Liver (tissue), 9 donors: Measurements from ENCODE around the gene AMD1. TPM values are rescaled to one million over a fixed set of nuclear protein-coding genes. Genes with fewer than 3 reads are reported as not detected.

Experiments
- DNase-seq: peaks from one replicate; pipeline ENCODE4 v3.0.0-alpha.2; 2017; ENCODE audit warnings: low spot score
- H3K27ac ChIP-seq, 2 donors: one replicate each; pipeline ENCODE4 v1.7.0; 2013; ENCODE audit warnings: inconsistent platforms in 2 of 2, low read length in 2 of 2, control low read depth in 1 of 2, low read depth in 1 of 2, mild to moderate bottlenecking in 1 of 2
- H3K27me3 ChIP-seq, 4 donors: one replicate each; pipeline versions ENCODE4 v1.6.1 to v1.7.0; 2013; ENCODE audit warnings: low read length in 3 of 4, inconsistent platforms in 1 of 4, mild to moderate bottlenecking in 1 of 4, moderate library complexity in 1 of 4; ENCODE audit not compliant: control insufficient read depth in 4 of 4, insufficient read depth in 4 of 4
- H3K36me3 ChIP-seq, 4 donors: one replicate each; pipeline versions ENCODE4 v1.6.1 to v1.7.0; 2013; ENCODE audit warnings: low read length in 3 of 4, mild to moderate bottlenecking in 3 of 4, low read depth in 1 of 4, moderate library complexity in 1 of 4; ENCODE audit not compliant: control insufficient read depth in 4 of 4, insufficient read depth in 3 of 4
- H3K4me1 ChIP-seq, 4 donors: one replicate each; pipeline versions ENCODE4 v1.6.1 to v1.7.0; 2013; ENCODE audit warnings: low read length in 3 of 4, mild to moderate bottlenecking in 3 of 4, moderate library complexity in 1 of 4; ENCODE audit not compliant: control insufficient read depth in 4 of 4, insufficient read depth in 4 of 4
- H3K4me3 ChIP-seq, 3 donors: one replicate each; pipeline versions ENCODE4 v1.6.1 to v1.7.0; 2013; ENCODE audit warnings: low read length in 3 of 3, control low read depth in 1 of 3, low read depth in 1 of 3, mild to moderate bottlenecking in 1 of 3
- H3K9ac ChIP-seq, 2 donors: one replicate each; pipeline ENCODE4 v1.7.0; 2013; ENCODE audit warnings: low read length in 2 of 2, mild to moderate bottlenecking in 2 of 2, moderate library complexity in 2 of 2, control low read depth in 1 of 2, low read depth in 1 of 2
- H3K9me3 ChIP-seq, 4 donors: one replicate each; pipeline versions ENCODE4 v1.6.1 to v1.7.0; 2013; ENCODE audit warnings: low read length in 3 of 4; ENCODE audit not compliant: control insufficient read depth in 4 of 4
- EGR1 ChIP-seq, 2 donors: IDR thresholded peaks; 2 replicates each; pipeline ENCODE4 v1.6.1; 2016 to 2018; ENCODE audit warnings: antibody characterized with exemption in 2 of 2, low read depth in 2 of 2
- FOXA1 ChIP-seq: IDR thresholded peaks from 2 replicates; pipeline ENCODE4 v1.6.1; 2016; ENCODE audit warnings: antibody characterized with exemption
- GABPA ChIP-seq, 2 donors: IDR thresholded peaks in 1 of 2; conservative IDR thresholded peaks in 1 of 2; 2 replicates each; pipeline ENCODE4 v1.6.1; 2016; ENCODE audit warnings: antibody characterized with exemption in 2 of 2, mild to moderate bottlenecking in 1 of 2, moderate library complexity in 1 of 2
- HNF4G ChIP-seq: IDR thresholded peaks from 2 replicates; pipeline ENCODE4 v1.6.1; 2016; ENCODE audit warnings: antibody characterized with exemption
- JUND ChIP-seq, 2 donors: IDR thresholded peaks; 2 replicates each; pipeline ENCODE4 v1.6.1; 2016; ENCODE audit warnings: antibody characterized with exemption in 2 of 2
- NR2F2 ChIP-seq: IDR thresholded peaks from 2 replicates; pipeline ENCODE4 v1.6.1; 2016; ENCODE audit warnings: antibody characterized with exemption
- RAD21 ChIP-seq, 2 donors: IDR thresholded peaks; 2 replicates each; pipeline ENCODE4 v1.6.1; 2016; ENCODE audit warnings: antibody characterized with exemption in 2 of 2, mild to moderate bottlenecking in 2 of 2
- SP1 ChIP-seq: IDR thresholded peaks from 2 replicates; pipeline ENCODE4 v1.6.1; 2018; ENCODE audit warnings: antibody characterized with exemption, mild to moderate bottlenecking
- TAF1 ChIP-seq: conservative IDR thresholded peaks from 2 replicates; pipeline ENCODE4 v1.6.1; 2016; ENCODE audit warnings: antibody characterized with exemption, mild to moderate bottlenecking
- YY1 ChIP-seq: IDR thresholded peaks from 2 replicates; pipeline ENCODE4 v1.6.1; 2016; ENCODE audit warnings: antibody characterized with exemption, mild to moderate bottlenecking
- ZBTB33 ChIP-seq: IDR thresholded peaks from 2 replicates; pipeline ENCODE4 v1.6.1; 2016; ENCODE audit warnings: antibody characterized with exemption
- WGBS: extraction: QIAGEN DNeasy Blood & Tissue Kit; methylation state at CpG from one replicate; pipeline ENCODE4 v1.1.7; 2013; 5-methylcytosine and 5-hydroxymethylcytosine counted together
- polyA plus RNA-seq, 2 donors: library from polyadenylated mRNA; stranded (reverse) in 1 of 2; unstranded in 1 of 2; fragments of 200-250 nt in 1 of 2; fragments of >200 nt in 1 of 2; fragmentation: Nextera tagmentation in 1 of 2; extraction: Ambion mirVana in 1 of 2; gene quantifications; one replicate each; pipeline versions ENCODE4 v1.2.1 to v1.2.3, GENCODE V29; 2013 to 2015
- total RNA-seq, 2 donors: library from RNA; depleted of rRNA; stranded (reverse); fragments of >200 nt; gene quantifications; one replicate each; pipeline ENCODE4 v1.2.3, GENCODE V29; 2014
- TF ChIP-seq, protein P1 (sequence below): fragments of 150-350 bp; IDR thresholded peaks from 2 replicates; pipeline ENCODE4 v1.5.1; 2017; ENCODE audit warnings: improper control_type of control experiment, low read depth, low read length; ENCODE audit not compliant: missing input control
- TF ChIP-seq, protein P2 (sequence below): IDR thresholded peaks from 2 replicates; pipeline ENCODE4 v1.6.1; 2016; ENCODE audit warnings: antibody characterized with exemption
- TF ChIP-seq, protein P3 (sequence below): IDR thresholded peaks from 2 replicates; pipeline ENCODE4 v1.6.1; 2016; ENCODE audit warnings: antibody characterized with exemption
- donor health status: healthy.
- donor health status: healthy.
- donor health status: healthy.
- donor health status: healthy.
- donor health status: healthy.

Gene AMD1
- total and polyA plus RNA-seq, 4 donors = 14.5 to 46.4 (median 32.7) TPM

GRCh38 chr6:110881546-110882273 is 7.1 kb downstream of the AMD1 start:
- DNase-seq = no peak
- Histone ChIP-seq H3K27ac (no peak overlapping the region), H3K27me3 (no peaks in the 10 kb centered on the region), H3K36me3 (no peaks in the 10 kb centered on the region), H3K4me3 (no peak overlapping the region), H3K9ac (no peak overlapping the region), H3K9me3 (no peaks in the 10 kb centered on the region), H3K4me1 (peaks cover 22 to 41% (median 27%) of the 10 kb centered on the region in 4 donors)
- TF ChIP-seq, protein P1, sequence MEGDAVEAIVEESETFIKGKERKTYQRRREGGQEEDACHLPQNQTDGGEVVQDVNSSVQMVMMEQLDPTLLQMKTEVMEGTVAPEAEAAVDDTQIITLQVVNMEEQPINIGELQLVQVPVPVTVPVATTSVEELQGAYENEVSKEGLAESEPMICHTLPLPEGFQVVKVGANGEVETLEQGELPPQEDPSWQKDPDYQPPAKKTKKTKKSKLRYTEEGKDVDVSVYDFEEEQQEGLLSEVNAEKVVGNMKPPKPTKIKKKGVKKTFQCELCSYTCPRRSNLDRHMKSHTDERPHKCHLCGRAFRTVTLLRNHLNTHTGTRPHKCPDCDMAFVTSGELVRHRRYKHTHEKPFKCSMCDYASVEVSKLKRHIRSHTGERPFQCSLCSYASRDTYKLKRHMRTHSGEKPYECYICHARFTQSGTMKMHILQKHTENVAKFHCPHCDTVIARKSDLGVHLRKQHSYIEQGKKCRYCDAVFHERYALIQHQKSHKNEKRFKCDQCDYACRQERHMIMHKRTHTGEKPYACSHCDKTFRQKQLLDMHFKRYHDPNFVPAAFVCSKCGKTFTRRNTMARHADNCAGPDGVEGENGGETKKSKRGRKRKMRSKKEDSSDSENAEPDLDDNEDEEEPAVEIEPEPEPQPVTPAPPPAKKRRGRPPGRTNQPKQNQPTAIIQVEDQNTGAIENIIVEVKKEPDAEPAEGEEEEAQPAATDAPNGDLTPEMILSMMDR = no peak
- no peak for TF ChIP-seq FOXA1
- TF ChIP-seq GABPA (IDR thresholded peaks at IDR 0.05 in 1 of 2, conservative IDR thresholded peaks at IDR 0.05 in 1 of 2) = no peak
- no peak for TF ChIP-seq TAF1
- WGBS = 83% methylated on average over 9 of the region's 9 CpGs

GRCh38 chr6:110882274-110882619 is 7.7 kb downstream of the AMD1 start:
- no peaks in the 10 kb centered on the region for H3K27me3 ChIP-seq
- WGBS = 79% methylated on average over 1 of the region's 1 CpG
- H3K27ac ChIP-seq = no peak overlapping the region
- no peak for DNase-seq
- H3K4me1 ChIP-seq = peaks cover 21 to 36% (median 28%) of the 10 kb centered on the region in 4 donors
- no peak overlapping the region for H3K9ac ChIP-seq
- no peaks in the 10 kb centered on the region for H3K36me3 ChIP-seq
- no peaks in the 10 kb centered on the region for H3K9me3 ChIP-seq
- H3K4me3 ChIP-seq = no peak overlapping the region
- no peak for TF ChIP-seq NR2F2
- no peak for TF ChIP-seq HNF4G
- no peak for TF ChIP-seq ZBTB33
- TF ChIP-seq, protein P2, sequence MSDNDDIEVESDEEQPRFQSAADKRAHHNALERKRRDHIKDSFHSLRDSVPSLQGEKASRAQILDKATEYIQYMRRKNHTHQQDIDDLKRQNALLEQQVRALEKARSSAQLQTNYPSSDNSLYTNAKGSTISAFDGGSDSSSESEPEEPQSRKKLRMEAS = no peak
- no peak for TF ChIP-seq JUND (IDR thresholded peaks at IDR 0.05)
- no peak for TF ChIP-seq RAD21 (IDR thresholded peaks at IDR 0.05)
- TF ChIP-seq EGR1 (IDR thresholded peaks at IDR 0.05; ENCODE audit: low read depth in 2 of 2) = no peak
- no peak for TF ChIP-seq YY1
- TF ChIP-seq SP1 = no peak
- TF ChIP-seq, protein P3, sequence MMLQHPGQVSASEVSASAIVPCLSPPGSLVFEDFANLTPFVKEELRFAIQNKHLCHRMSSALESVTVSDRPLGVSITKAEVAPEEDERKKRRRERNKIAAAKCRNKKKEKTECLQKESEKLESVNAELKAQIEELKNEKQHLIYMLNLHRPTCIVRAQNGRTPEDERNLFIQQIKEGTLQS = no peak
- TF ChIP-seq, protein P1 = no peak
- TF ChIP-seq TAF1 = no peak
- TF ChIP-seq FOXA1 = no peak
